Measurements from ENCODE around the gene LSG1.

DNA sequence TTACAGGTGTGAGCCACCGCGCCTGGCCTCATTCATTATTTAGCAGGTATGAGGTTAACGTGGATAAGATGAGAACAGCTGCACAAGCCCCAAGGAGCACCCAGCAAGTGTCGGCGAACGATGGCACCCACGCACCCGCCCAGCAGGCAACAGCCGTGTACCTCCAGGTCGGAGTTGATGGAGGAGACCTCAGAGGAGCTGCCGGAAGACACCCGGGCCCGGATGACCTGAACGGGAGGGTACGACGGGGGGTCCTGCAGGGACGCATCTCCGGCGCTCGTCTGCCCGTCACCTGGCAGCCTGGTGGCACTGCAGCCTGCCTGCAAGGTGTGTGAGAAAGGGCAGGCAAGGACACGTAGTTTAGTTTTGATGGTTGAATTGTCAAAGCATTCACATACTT is 67.9 kb downstream of the LSG1 start:
- no peak for TF ChIP-seq CTCF (conservative IDR thresholded peaks at IDR 0.05)
- no peak for TF ChIP-seq ZFX (IDR thresholded peaks at IDR 0.05)

Measured in C4-2B (cell line).